Keratinocyte (primary cell): ENCODE data around the gene SWAP70. TPM values are rescaled to one million over a fixed set of nuclear protein-coding genes. Genes with fewer than 3 reads are reported as not detected.
A peak's percentile ranks its signal among the peaks of the same experiment; 100 is the strongest.

Source experiments
- DNase-seq: peaks from one replicate; pipeline ENCODE4 v3.0.0-alpha.2; 2011; ENCODE audit warnings: low read depth, missing footprints, low spot score
- FAIRE-seq: peaks from 2 replicates; lab custom pipeline; 2011; peaks lifted over from hg19 to GRCh38; lab: Jason Lieb, UNC
- H2AFZ ChIP-seq: 2 replicates; pipeline ENCODE4 v1.6.0; 2012; ENCODE audit warnings: low read length, control low read depth, inconsistent platforms; ENCODE audit not compliant: control insufficient read depth
- H3K27ac ChIP-seq: 2 replicates; pipeline ENCODE4 v1.5.1; 2011; ENCODE audit warnings: low read length; ENCODE audit not compliant: control insufficient read depth, insufficient read depth
- H3K27me3 ChIP-seq: 3 replicates; pipeline ENCODE4 v1.6.0; 2011; ENCODE audit warnings: low read length; ENCODE audit not compliant: control insufficient read depth, insufficient read depth; ENCODE audit errors: extremely low read depth
- H3K36me3 ChIP-seq, 2 experiments: 2 replicates in 1 of 2; 3 replicates in 1 of 2; pipeline ENCODE4 v1.5.1; 2011; ENCODE audit warnings: low read length in 2 of 2, mild to moderate bottlenecking in 1 of 2; ENCODE audit not compliant: control insufficient read depth in 2 of 2, insufficient read depth in 2 of 2; ENCODE audit errors: extremely low read depth in 1 of 2
- H3K4me1 ChIP-seq: 3 replicates; pipeline ENCODE4 v1.5.1; 2011; ENCODE audit warnings: low read length; ENCODE audit not compliant: control insufficient read depth, insufficient read depth; ENCODE audit errors: extremely low read depth
- H3K4me2 ChIP-seq: 3 replicates; pipeline ENCODE4 v1.6.0; 2011; ENCODE audit warnings: low read depth, low read length; ENCODE audit not compliant: control insufficient read depth, insufficient read depth; ENCODE audit errors: extremely low read depth
- H3K4me3 ChIP-seq, 3 experiments: fragments of 200-600 bp in 1 of 3; sonication (generic) in 1 of 3; 2 replicates in 2 of 3; 3 replicates in 1 of 3; pipeline ENCODE4 v1.5.1; 2011 to 2016; ENCODE audit warnings: low read length in 3 of 3, mild to moderate bottlenecking in 3 of 3, control low read depth in 2 of 3, inconsistent platforms in 1 of 3, low read depth in 1 of 3, mixed read lengths in 1 of 3, mixed run types in 1 of 3, moderate library complexity in 1 of 3; ENCODE audit not compliant: control insufficient read depth in 2 of 3, insufficient read depth in 2 of 3; ENCODE audit errors: extremely low read depth in 1 of 3
- H3K79me2 ChIP-seq: 2 replicates; pipeline ENCODE4 v1.6.0; 2012; ENCODE audit warnings: low read length; ENCODE audit not compliant: control insufficient read depth, insufficient read depth
- H3K9ac ChIP-seq: 3 replicates; pipeline ENCODE4 v1.6.0; 2011; ENCODE audit warnings: low read length; ENCODE audit not compliant: control insufficient read depth, insufficient read depth; ENCODE audit errors: extremely low read depth
- H3K9me1 ChIP-seq: 3 replicates; pipeline ENCODE4 v1.6.0; 2011; ENCODE audit warnings: low read length; ENCODE audit not compliant: control insufficient read depth, insufficient read depth; ENCODE audit errors: extremely low read depth
- H3K9me3 ChIP-seq: 2 replicates; pipeline ENCODE4 v1.5.1; 2012; ENCODE audit warnings: low read depth, low read length; ENCODE audit not compliant: control insufficient read depth
- H4K20me1 ChIP-seq: 3 replicates; pipeline ENCODE4 v1.6.0; 2011; ENCODE audit warnings: low read length; ENCODE audit not compliant: control insufficient read depth, insufficient read depth; ENCODE audit errors: extremely low read depth
- EZH2 ChIP-seq: IDR thresholded peaks from one replicate; pipeline ENCODE4 v1.6.1; 2012; ENCODE audit warnings: inconsistent platforms, mild to moderate bottlenecking, low read length, moderate library complexity
- dilution Hi-C: fragments of 300-500 bp; cut with MboI; formaldehyde crosslinking; loops from one replicate; pipeline ENCODE4 v1.7.0; 2020; ENCODE audit warnings: low sequenced_read_pairs; ENCODE audit not compliant: extremely low pct_ligation_motif_present
- polyA plus RNA-seq, 5 experiments: library from polyadenylated mRNA; depleted of rRNA in 3 of 5; stranded (reverse) in 3 of 5; stranded (forward) in 1 of 5; unstranded in 1 of 5; fragments of >200 nt; gene quantifications; 1 replicate in 1 of 5; 2 replicates in 3 of 5; 3 replicates in 1 of 5; pipeline versions ENCODE4 v1.2.1 to v1.2.3, GENCODE V29; 2011 to 2012; ENCODE audit warnings: missing spikeins in 2 of 5, low read depth in 1 of 5, low replicate concordance in 1 of 5
- TF ChIP-seq, protein P1 (sequence below), 3 experiments: IDR thresholded peaks in 1 of 3; conservative IDR thresholded peaks in 1 of 3; optimal IDR thresholded peaks in 1 of 3; 2 replicates in 2 of 3; 3 replicates in 1 of 3; pipeline versions ENCODE3 to v1.5.1; 2011; ENCODE audit warnings: low read length in 3 of 3, mild to moderate bottlenecking in 3 of 3, moderate library complexity in 2 of 3, control low read depth in 1 of 3, inconsistent platforms in 1 of 3; ENCODE audit not compliant: insufficient read depth in 2 of 3; ENCODE audit errors: extremely low read depth in 1 of 3

The SWAP70 gene
- polyA plus RNA-seq, 1 donor (not counting 4 experiments of a cell fraction or from before 2014, with no cell fraction given): 28.5 TPM

DNA sequence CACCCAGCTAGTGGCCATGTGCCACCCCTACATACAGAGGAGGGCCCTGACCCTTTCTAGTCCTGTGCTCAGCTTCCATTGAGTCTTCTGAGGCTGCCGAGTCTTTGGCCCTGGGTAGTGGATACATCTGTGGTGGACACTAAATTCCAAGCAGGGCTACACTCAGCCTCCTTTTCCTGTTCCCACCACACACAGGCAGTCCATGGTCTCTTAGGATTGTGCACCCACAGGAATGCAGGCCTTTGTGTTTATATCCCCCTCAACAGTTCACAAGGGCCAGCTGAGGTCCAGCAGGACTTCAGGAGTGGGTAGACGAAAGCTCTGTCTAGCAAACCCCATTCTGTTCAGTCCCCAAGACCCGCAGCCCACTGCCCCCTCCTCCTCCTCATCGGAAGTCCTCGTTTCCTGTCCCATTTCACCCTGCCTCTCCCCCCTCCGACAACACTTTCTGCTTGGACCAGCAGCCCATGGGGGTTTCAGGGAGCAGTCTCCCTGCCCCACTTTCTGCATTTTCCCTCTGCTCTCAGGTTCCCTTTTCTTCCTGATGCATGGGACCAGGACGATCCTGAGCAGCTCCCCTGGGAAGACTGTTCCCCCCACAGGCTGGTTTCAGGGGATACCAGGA lies 91.8 kb downstream of the SWAP70 start:
- TF ChIP-seq EZH2: no peak
- TF ChIP-seq, protein P1, sequence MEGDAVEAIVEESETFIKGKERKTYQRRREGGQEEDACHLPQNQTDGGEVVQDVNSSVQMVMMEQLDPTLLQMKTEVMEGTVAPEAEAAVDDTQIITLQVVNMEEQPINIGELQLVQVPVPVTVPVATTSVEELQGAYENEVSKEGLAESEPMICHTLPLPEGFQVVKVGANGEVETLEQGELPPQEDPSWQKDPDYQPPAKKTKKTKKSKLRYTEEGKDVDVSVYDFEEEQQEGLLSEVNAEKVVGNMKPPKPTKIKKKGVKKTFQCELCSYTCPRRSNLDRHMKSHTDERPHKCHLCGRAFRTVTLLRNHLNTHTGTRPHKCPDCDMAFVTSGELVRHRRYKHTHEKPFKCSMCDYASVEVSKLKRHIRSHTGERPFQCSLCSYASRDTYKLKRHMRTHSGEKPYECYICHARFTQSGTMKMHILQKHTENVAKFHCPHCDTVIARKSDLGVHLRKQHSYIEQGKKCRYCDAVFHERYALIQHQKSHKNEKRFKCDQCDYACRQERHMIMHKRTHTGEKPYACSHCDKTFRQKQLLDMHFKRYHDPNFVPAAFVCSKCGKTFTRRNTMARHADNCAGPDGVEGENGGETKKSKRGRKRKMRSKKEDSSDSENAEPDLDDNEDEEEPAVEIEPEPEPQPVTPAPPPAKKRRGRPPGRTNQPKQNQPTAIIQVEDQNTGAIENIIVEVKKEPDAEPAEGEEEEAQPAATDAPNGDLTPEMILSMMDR (optimal IDR thresholded peaks at IDR 0.05 in 1 of 3, IDR thresholded peaks at IDR 0.05 in 1 of 3, conservative IDR thresholded peaks at IDR 0.05 in 1 of 3; ENCODE audit: extremely low read depth in 1 of 3, insufficient read depth in 2 of 3, low read length in 3 of 3): no peak
- dilution Hi-C loops: no loop called here
- Histone ChIP-seq H3K9me3 (no peaks in the 10 kb centered on the region), H3K36me3 (peaks cover under 1 to 3% of the 10 kb centered on the region in 2 experiments), H3K9me1 (no peaks in the 10 kb centered on the region), H3K4me3 (no peak overlapping the region), H2AFZ (no peak overlapping the region), H4K20me1 (no peaks in the 10 kb centered on the region), H3K4me2 (peak overlapping the region; percentile 29), H3K79me2 (no peaks in the 10 kb centered on the region), H3K4me1 (peaks cover 79% of the 10 kb centered on the region), H3K9ac (peak overlapping the region; percentile 97), H3K27ac (peak overlapping the region; percentile 98), H3K27me3 (no peaks in the 10 kb centered on the region)
- FAIRE-seq (no peak), DNase-seq (no peak)

DNA sequence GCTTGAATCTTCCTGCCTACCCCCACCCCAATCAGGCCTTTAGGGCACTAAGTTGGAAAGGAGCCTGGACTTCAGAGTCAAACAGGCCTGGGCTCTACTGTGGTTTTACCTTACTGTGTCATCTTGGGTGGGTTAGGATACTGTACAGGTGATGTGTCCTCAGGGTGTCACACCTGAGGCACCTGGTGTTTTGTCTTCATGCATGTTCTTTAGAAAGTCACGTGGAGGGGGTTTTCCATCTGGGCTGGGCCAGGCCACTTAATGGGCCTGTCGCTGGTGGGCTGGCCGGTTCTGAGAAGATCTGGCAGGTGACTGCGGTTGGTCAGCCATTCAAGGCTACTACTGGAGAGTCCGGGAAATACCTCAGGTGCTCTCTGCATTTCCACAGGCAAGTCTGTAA lies 92.6 kb downstream of the SWAP70 start:
- peak overlapping the region in 1 of 3 experiments; percentile 9 for H3K4me3 ChIP-seq
- no peaks in the 10 kb centered on the region for H3K27me3 ChIP-seq
- dilution Hi-C loops: no loop called here
- TF ChIP-seq, protein P1 (optimal IDR thresholded peaks at IDR 0.05 in 1 of 3, IDR thresholded peaks at IDR 0.05 in 1 of 3, conservative IDR thresholded peaks at IDR 0.05 in 1 of 3; ENCODE audit: extremely low read depth in 1 of 3, insufficient read depth in 2 of 3, low read length in 3 of 3): no peak
- TF ChIP-seq EZH2: no peak
- H3K4me1 ChIP-seq: peaks cover 86% of the 10 kb centered on the region
- DNase-seq: peak; percentile 92
- H3K9me1 ChIP-seq: no peaks in the 10 kb centered on the region
- FAIRE-seq: peak; percentile 67
- peak overlapping the region; percentile 29 for H3K4me2 ChIP-seq
- H4K20me1 ChIP-seq: no peaks in the 10 kb centered on the region
- peak overlapping the region; percentile 98 for H3K27ac ChIP-seq
- peaks cover 0 to 3% of the 10 kb centered on the region in 2 experiments for H3K36me3 ChIP-seq
- no peak overlapping the region for H2AFZ ChIP-seq
- no peaks in the 10 kb centered on the region for H3K9me3 ChIP-seq
- H3K9ac ChIP-seq: peak overlapping the region; percentile 97
- no peaks in the 10 kb centered on the region for H3K79me2 ChIP-seq
